22Rv1 (cell line): ENCODE data around the gene GMDS.

Source experiments
- H3K27ac ChIP-seq: fragments of 450-650 bp; 2 replicates; pipeline ENCODE4 v1.5.1; 2017
- ZFX ChIP-seq: fragments of 450-650 bp; IDR thresholded peaks from 2 replicates; pipeline ENCODE4 v1.6.1; 2017; ENCODE audit warnings: antibody characterized with exemption, borderline replicate concordance
- TF ChIP-seq, protein P1 (sequence below): fragments of 450-650 bp; IDR thresholded peaks from 2 replicates; pipeline ENCODE4 v1.5.1; 2017; ENCODE audit warnings: mild to moderate bottlenecking

GMDS gene

GRCh38 chr6:1819007-1819406, 426.4 kb downstream of the GMDS start:
- no peak overlapping the region for H3K27ac ChIP-seq
- no peak for TF ChIP-seq ZFX
- TF ChIP-seq, protein P1, sequence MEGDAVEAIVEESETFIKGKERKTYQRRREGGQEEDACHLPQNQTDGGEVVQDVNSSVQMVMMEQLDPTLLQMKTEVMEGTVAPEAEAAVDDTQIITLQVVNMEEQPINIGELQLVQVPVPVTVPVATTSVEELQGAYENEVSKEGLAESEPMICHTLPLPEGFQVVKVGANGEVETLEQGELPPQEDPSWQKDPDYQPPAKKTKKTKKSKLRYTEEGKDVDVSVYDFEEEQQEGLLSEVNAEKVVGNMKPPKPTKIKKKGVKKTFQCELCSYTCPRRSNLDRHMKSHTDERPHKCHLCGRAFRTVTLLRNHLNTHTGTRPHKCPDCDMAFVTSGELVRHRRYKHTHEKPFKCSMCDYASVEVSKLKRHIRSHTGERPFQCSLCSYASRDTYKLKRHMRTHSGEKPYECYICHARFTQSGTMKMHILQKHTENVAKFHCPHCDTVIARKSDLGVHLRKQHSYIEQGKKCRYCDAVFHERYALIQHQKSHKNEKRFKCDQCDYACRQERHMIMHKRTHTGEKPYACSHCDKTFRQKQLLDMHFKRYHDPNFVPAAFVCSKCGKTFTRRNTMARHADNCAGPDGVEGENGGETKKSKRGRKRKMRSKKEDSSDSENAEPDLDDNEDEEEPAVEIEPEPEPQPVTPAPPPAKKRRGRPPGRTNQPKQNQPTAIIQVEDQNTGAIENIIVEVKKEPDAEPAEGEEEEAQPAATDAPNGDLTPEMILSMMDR = no peak

GRCh38 chr6:1817033-1817761, 428.2 kb downstream of the GMDS start:
- TF ChIP-seq, protein P1 = no peak
- TF ChIP-seq ZFX = no peak

DNA sequence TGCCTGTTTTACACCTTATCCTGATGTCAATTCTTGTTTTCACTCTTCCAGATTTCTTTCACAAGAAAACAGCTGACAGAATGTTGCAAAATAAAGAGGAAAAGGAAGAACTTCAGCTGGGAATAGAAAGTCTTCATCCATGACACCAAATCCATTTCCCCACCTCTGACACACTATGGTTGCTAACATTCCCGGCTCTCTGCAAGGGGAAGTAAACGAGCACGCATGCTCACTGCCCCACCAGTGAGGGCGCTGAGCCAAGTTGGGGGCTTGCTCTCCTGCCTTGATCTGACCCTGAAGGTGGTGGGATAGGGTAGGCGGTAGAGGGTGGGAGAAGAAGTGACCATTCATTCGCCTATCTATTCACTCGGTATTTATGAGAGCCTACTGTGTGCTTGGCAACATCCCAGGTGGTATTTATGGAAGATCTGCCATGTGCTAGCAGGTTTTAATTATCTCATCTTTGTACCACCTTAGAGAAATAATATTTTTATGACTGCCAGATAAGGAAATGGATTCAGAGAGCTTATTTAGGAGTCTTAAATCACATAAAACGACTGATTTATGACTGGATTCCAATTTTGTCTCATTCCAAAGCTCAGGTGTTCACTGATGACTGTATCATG, 429.5 kb downstream of the GMDS start:
- no peak for TF ChIP-seq ZFX
- TF ChIP-seq, protein P1 = no peak

More at GRCh38 chr6:1817033-1817761, 428.2 kb downstream of the GMDS start:
- H3K27ac ChIP-seq = no peak overlapping the region

GRCh38 chr6:1814279-1814678, 431.1 kb downstream of the GMDS start:
- H3K27ac ChIP-seq = no peak overlapping the region

More for the DNA sequence above, 429.5 kb downstream of the GMDS start:
- H3K27ac ChIP-seq = no peak overlapping the region

DNA sequence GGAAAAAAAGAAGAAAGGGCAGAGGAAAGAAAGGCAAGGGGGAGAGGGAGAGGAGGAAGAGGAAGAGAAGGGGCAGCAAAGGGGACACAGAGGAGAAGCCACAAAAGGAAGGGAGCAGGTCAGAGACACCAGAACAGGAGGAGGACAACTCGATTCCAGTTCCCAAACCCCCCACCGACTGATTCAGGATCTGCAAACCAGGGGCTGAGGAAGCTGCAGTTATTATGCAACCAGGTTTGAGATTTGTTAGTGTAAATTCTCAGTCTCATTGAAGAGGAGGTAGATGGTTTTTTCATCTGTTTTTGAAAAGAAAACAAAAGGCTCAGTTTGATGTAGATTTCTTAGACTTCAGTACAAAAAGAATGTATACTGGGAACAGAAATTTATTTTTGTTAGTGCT, 432.9 kb downstream of the GMDS start:
- no peak for TF ChIP-seq ZFX
- TF ChIP-seq, protein P1 = no peak

More at GRCh38 chr6:1814279-1814678, 431.1 kb downstream of the GMDS start:
- no peak for TF ChIP-seq ZFX
- TF ChIP-seq, protein P1 = no peak

DNA sequence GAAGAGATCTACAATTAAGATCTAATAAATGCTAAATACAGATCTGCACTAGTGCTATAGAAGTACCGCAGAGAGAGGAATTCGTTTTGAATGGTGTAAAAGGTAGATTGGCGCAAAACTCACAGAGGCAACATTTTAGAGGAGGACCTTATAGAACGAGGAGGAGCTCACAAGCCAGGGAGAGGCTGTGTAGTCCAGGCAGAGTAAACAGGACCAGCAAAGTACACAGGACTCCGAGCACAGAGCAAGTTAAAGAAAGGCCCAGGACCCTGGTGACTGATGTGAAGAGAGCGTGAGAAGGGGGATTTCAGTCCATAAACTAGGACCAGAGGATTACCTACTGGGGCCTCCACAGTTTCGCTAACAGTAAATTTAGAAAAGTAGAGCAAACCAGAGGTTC, 433.4 kb downstream of the GMDS start:
- TF ChIP-seq ZFX = no peak
- TF ChIP-seq, protein P1 = no peak
- no peak overlapping the region for H3K27ac ChIP-seq

More for the DNA sequence above, 432.9 kb downstream of the GMDS start:
- H3K27ac ChIP-seq = no peak overlapping the region

GRCh38 chr6:1810880-1811279, 434.5 kb downstream of the GMDS start:
- TF ChIP-seq ZFX = no peak
- TF ChIP-seq, protein P1 = no peak
- H3K27ac ChIP-seq = no peak overlapping the region
